Body of pancreas (tissue), 4 donors: ENCODE data around the gene RETN.

Experiments used
- POLR2A ChIP-seq, 3 donors: fragments of 450-650 bp; IDR thresholded peaks; one replicate each; pipeline ENCODE4 v1.6.1; 2016; ENCODE audit warnings: antibody characterized with exemption in 3 of 3, mild to moderate bottlenecking in 2 of 3
- TF ChIP-seq, protein P1 (sequence below), 7 experiments: fragments of 450-650 bp in 4 of 7; fragments of 200-600 bp in 3 of 7; sonication (generic) in 3 of 7; IDR thresholded peaks; one replicate each; pipeline ENCODE4 v1.5.1; 2016 to 2019; ENCODE audit warnings: antibody characterized with exemption in 7 of 7

DNA sequence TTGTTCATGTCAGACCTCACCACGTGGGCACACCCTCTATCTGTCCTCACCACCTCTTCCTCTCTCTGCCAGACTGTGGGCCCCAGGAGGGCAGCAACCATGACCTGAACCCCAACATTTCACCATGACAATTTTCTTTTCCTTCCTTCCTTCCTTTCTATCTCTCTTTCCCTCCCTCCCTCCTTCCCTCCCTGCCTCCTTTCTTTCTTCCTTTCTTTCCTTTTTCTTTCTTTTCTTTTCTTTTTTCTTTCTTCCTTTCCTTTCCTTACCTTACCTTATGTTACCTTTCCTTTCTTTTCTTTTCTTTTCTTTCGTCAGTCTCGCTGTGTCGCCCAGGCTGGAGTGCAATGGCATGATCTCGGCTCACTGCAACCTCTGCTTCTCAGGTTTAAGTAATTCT is 41.8 kb downstream of the RETN start:
- TF ChIP-seq, protein P1, sequence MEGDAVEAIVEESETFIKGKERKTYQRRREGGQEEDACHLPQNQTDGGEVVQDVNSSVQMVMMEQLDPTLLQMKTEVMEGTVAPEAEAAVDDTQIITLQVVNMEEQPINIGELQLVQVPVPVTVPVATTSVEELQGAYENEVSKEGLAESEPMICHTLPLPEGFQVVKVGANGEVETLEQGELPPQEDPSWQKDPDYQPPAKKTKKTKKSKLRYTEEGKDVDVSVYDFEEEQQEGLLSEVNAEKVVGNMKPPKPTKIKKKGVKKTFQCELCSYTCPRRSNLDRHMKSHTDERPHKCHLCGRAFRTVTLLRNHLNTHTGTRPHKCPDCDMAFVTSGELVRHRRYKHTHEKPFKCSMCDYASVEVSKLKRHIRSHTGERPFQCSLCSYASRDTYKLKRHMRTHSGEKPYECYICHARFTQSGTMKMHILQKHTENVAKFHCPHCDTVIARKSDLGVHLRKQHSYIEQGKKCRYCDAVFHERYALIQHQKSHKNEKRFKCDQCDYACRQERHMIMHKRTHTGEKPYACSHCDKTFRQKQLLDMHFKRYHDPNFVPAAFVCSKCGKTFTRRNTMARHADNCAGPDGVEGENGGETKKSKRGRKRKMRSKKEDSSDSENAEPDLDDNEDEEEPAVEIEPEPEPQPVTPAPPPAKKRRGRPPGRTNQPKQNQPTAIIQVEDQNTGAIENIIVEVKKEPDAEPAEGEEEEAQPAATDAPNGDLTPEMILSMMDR (IDR thresholded peaks at IDR 0.05), result no peak
- TF ChIP-seq POLR2A (IDR thresholded peaks at IDR 0.05), result no peak
